GM23338 (cell line): Measurements from ENCODE around the gene SLC2A13. TPM values are rescaled to one million over a fixed set of nuclear protein-coding genes. Genes with fewer than 3 reads are reported as not detected.
A peak's percentile ranks its signal among the peaks of the same experiment; 100 is the strongest.

ENCODE experiments used
- ATAC-seq: fragments of 200-7000 bp; cut with Tn5 transposase; 3 replicates; pipeline ENCODE4 v1.9.1; 2020
- DNase-seq: peaks from one replicate; pipeline ENCODE4 v3.0.0-alpha.2; 2015; ENCODE audit warnings: low spot score
- H2AFZ ChIP-seq: fragments of 200-600 bp; sonication (generic); 2 replicates; pipeline ENCODE4 v1.8.0; 2016; ENCODE audit warnings: antibody characterized with exemption, mild to moderate bottlenecking, moderate library complexity
- H3F3A ChIP-seq: fragments of 200-600 bp; sonication (generic); replicated peaks from 2 replicates; pipeline ENCODE4 v1.8.0; 2017; ENCODE audit warnings: antibody characterized with exemption, mixed run types, low read depth
- H3K27ac ChIP-seq: fragments of 200-600 bp; sonication (generic); 2 replicates; pipeline ENCODE4 v1.6.1; 2016; ENCODE audit warnings: low read depth
- H3K27me3 ChIP-seq: fragments of 200-600 bp; sonication (generic); 2 replicates; pipeline ENCODE4 v1.8.0; 2016; ENCODE audit warnings: mild to moderate bottlenecking, mixed run types, moderate library complexity; ENCODE audit not compliant: insufficient read depth
- H3K36me3 ChIP-seq: fragments of 200-600 bp; sonication (generic); 2 replicates; pipeline ENCODE4 v1.8.0; 2016; ENCODE audit warnings: mild to moderate bottlenecking; ENCODE audit not compliant: insufficient read depth
- H3K4me1 ChIP-seq: fragments of 200-600 bp; sonication (generic); 2 replicates; pipeline ENCODE4 v1.8.0; 2016; ENCODE audit warnings: mild to moderate bottlenecking, moderate library complexity; ENCODE audit not compliant: insufficient read depth
- H3K4me2 ChIP-seq: fragments of 200-600 bp; sonication (generic); 2 replicates; pipeline ENCODE4 v1.7.1; 2017; ENCODE audit warnings: mixed run types
- H3K4me3 ChIP-seq: fragments of 200-600 bp; sonication (generic); 2 replicates; pipeline ENCODE4 v1.6.1; 2016; ENCODE audit warnings: mixed run types
- H3K79me2 ChIP-seq: fragments of 200-600 bp; sonication (generic); replicated peaks from 2 replicates; pipeline ENCODE4 v1.8.0; 2017; ENCODE audit warnings: mild to moderate bottlenecking; ENCODE audit not compliant: insufficient read depth
- H3K9me2 ChIP-seq: fragments of 200-600 bp; sonication (generic); 2 replicates; pipeline ENCODE4 v1.8.0; 2017; ENCODE audit not compliant: insufficient read depth
- H4K20me1 ChIP-seq: fragments of 200-600 bp; sonication (generic); replicated peaks from 2 replicates; pipeline ENCODE4 v1.8.0; 2017; ENCODE audit warnings: mild to moderate bottlenecking; ENCODE audit not compliant: insufficient read depth
- H3K27ac Mint-ChIP-seq: 2 replicates; pipeline ENCODE4 v1.8.0; 2020; ENCODE audit warnings: inconsistent platforms, mild to moderate bottlenecking, moderate library complexity, mixed read lengths
- H3K27me3 Mint-ChIP-seq: 3 replicates; pipeline ENCODE4 v1.8.0; 2022; ENCODE audit warnings: low read depth, mild to moderate bottlenecking, moderate library complexity, mixed read lengths, inconsistent platforms; ENCODE audit not compliant: insufficient read depth, poor library complexity
- H3K36me3 Mint-ChIP-seq: 3 replicates; pipeline ENCODE4 v1.8.0; 2021; ENCODE audit warnings: low read depth, mild to moderate bottlenecking, inconsistent platforms, moderate library complexity, mixed read lengths
- H3K4me1 Mint-ChIP-seq: 3 replicates; pipeline ENCODE4 v1.8.0; 2020; ENCODE audit warnings: mild to moderate bottlenecking, inconsistent platforms, mixed read lengths
- H3K4me3 Mint-ChIP-seq: 3 replicates; pipeline ENCODE4 v1.8.0; 2021; ENCODE audit warnings: moderate library complexity, mild to moderate bottlenecking, inconsistent platforms, mixed read lengths
- H3K9me3 Mint-ChIP-seq: 3 replicates; pipeline ENCODE4 v1.8.0; 2020; ENCODE audit warnings: moderate library complexity, mild to moderate bottlenecking, inconsistent platforms, mixed read lengths
- CREB1 ChIP-seq: fragments of 250-450 bp; sonication (Bioruptor Pico); IDR thresholded peaks from 2 replicates; pipeline ENCODE4 v1.5.0; 2020; ENCODE audit warnings: low read depth, mild to moderate bottlenecking, moderate library complexity
- CTCF ChIP-seq, 2 experiments: fragments of 200-600 bp in 1 of 2; sonication (generic) in 1 of 2; conservative IDR thresholded peaks; 2 replicates each; pipeline versions ENCODE4 v1.5.1 to v1.6.1; 2016 to 2017; ENCODE audit warnings: antibody characterized with exemption in 2 of 2, low read depth in 2 of 2, mild to moderate bottlenecking in 2 of 2, moderate library complexity in 1 of 2
- ETS1 ChIP-seq: IDR thresholded peaks from 2 replicates; pipeline ENCODE4 v1.6.1; 2016; ENCODE audit warnings: antibody characterized with exemption
- EZH2 ChIP-seq: fragments of 200-600 bp; sonication (generic); IDR thresholded peaks from one replicate; pipeline ENCODE4 v1.8.0; 2017; ENCODE audit warnings: antibody characterized with exemption, mild to moderate bottlenecking, low read depth; ENCODE audit not compliant: unreplicated experiment
- EZH2phosphoT487 ChIP-seq: fragments of 200-600 bp; sonication (generic); IDR thresholded peaks from one replicate; pipeline ENCODE4 v1.8.1; 2018; ENCODE audit warnings: antibody characterized with exemption; ENCODE audit not compliant: unreplicated experiment
- JUNB ChIP-seq: IDR thresholded peaks from one replicate; pipeline ENCODE4 v1.6.1; 2016; ENCODE audit warnings: antibody characterized with exemption; ENCODE audit not compliant: unreplicated experiment
- REST ChIP-seq: IDR thresholded peaks from one replicate; pipeline ENCODE4 v1.6.1; 2018; ENCODE audit warnings: antibody characterized with exemption; ENCODE audit not compliant: unreplicated experiment
- ZNF114 ChIP-seq: fragments of 250-450 bp; sonication (Bioruptor Pico); IDR thresholded peaks from 2 replicates; pipeline ENCODE4 v1.5.0; 2020; ENCODE audit warnings: mild to moderate bottlenecking, moderate library complexity
- ZNF331 ChIP-seq: fragments of 250-450 bp; sonication (Bioruptor Pico); IDR thresholded peaks from 2 replicates; pipeline ENCODE4 v1.5.0; 2020; ENCODE audit warnings: low read depth, mild to moderate bottlenecking, moderate library complexity
- polyA plus RNA-seq: library from polyadenylated mRNA; unstranded; fragments of >200 nt; fragmentation: Nextera tagmentation; extraction: Ambion mirVana; gene quantifications from 2 replicates; pipeline ENCODE4 v1.2.1, GENCODE V29; 2016
- total RNA-seq: library from RNA; depleted of rRNA; stranded (reverse); fragments of >200 nt; shearing (Covaris generic); gene quantifications from 2 replicates; pipeline ENCODE4 v1.2.3, GENCODE V29; 2014

SLC2A13 gene
- total and polyA plus RNA-seq, 2 experiments from 2014 or later, result 6.8 to 22.7 TPM

GRCh38 chr12:40016980-40017379 lies 88.9 kb downstream of the SLC2A13 start (continued):
- TF ChIP-seq CTCF (conservative IDR thresholded peaks at IDR 0.05; ENCODE audit: low read depth in 2 of 2), result no peak
- no peak for TF ChIP-seq JUNB
- TF ChIP-seq ZNF331 (CRISPR knock-in tag), result no peak
- TF ChIP-seq ZNF114 (CRISPR knock-in tag), result no peak
- TF ChIP-seq CREB1 (CRISPR knock-in tag), result no peak
- TF ChIP-seq REST, result no peak
- TF ChIP-seq ETS1, result no peak
- no peak for TF ChIP-seq EZH2phosphoT487
- TF ChIP-seq EZH2, result no peak

GRCh38 chr12:40015881-40016280 lies 90.0 kb downstream of the SLC2A13 start:
- Mint-ChIP-seq H3K27ac (peak overlapping the region; percentile 37; the same call in 1 of the 2 replicates), H3K4me3 (no peak overlapping the region), H3K4me1 (peaks cover 48% of the 10 kb centered on the region)
- TF ChIP-seq ZNF114 (CRISPR knock-in tag) (no peak), REST (no peak), EZH2 (no peak), EZH2phosphoT487 (no peak), CTCF (conservative IDR thresholded peaks at IDR 0.05; ENCODE audit: low read depth in 2 of 2) (no peak), ZNF331 (CRISPR knock-in tag) (no peak)

More at GRCh38 chr12:40015881-40016280, 90.0 kb downstream of the SLC2A13 start:
- Histone ChIP-seq H2AFZ (no peak overlapping the region), H4K20me1 (no peaks in the 10 kb centered on the region), H3K4me3 (no peak overlapping the region), H3K4me1 (peaks cover 21% of the 10 kb centered on the region), H3K27ac (no peak overlapping the region), H3F3A (no peaks in the 10 kb centered on the region), H3K79me2 (no peaks in the 10 kb centered on the region), H3K27me3 (no peaks in the 10 kb centered on the region), H3K9me2 (no peaks in the 10 kb centered on the region), H3K4me2 (no peak overlapping the region), H3K36me3 (no peaks in the 10 kb centered on the region)
- Mint-ChIP-seq H3K27me3 (peaks cover 5% of the 10 kb centered on the region), H3K36me3 (no peaks in the 10 kb centered on the region; the same call in 2 of the 3 replicates), H3K9me3 (no peaks in the 10 kb centered on the region)
- ATAC-seq, result no peak
- no peak for DNase-seq
